COR-L47 (cell line): ENCODE results near the gene CCN5.
A peak's percentile ranks its signal among the peaks of the same experiment; 100 is the strongest.

Experiments used
- DNase-seq: peaks from one replicate; lab custom pipeline; 2025; lab: John Stamatoyannopoulos, UW

Gene CCN5

GRCh38 chr20:44716309-44717106, 1.3 kb downstream of the CCN5 start:
- no peak for DNase-seq

GRCh38 chr20:44717986-44718385, 2.8 kb downstream of the CCN5 start:
- no peak for DNase-seq

GRCh38 chr20:44719841-44720240, 4.7 kb downstream of the CCN5 start:
- no peak for DNase-seq

GRCh38 chr20:44720621-44720996, 5.4 kb downstream of the CCN5 start:
- peak; percentile 33 for DNase-seq

- DNase-seq: no peak
These were observed 6.0 kb downstream of the CCN5 start for GRCh38 chr20:44720997-44721784.

- no peak for DNase-seq
These were observed 6.6 kb downstream of the CCN5 start for GRCh38 chr20:44721785-44722054.

GRCh38 chr20:44722990-44723389, 7.8 kb downstream of the CCN5 start:
- no peak for DNase-seq

GRCh38 chr20:44723391-44723790, 8.2 kb downstream of the CCN5 start:
- no peak for DNase-seq

GRCh38 chr20:44723798-44724362, 8.7 kb downstream of the CCN5 start:
- no peak for DNase-seq

- no peak for DNase-seq
These were observed 9.4 kb downstream of the CCN5 start for GRCh38 chr20:44724423-44725091.

GRCh38 chr20:44725837-44726236, 10.7 kb downstream of the CCN5 start:
- DNase-seq: no peak

- DNase-seq: no peak
These were observed 11.9 kb downstream of the CCN5 start for GRCh38 chr20:44727039-44727438.

- no peak for DNase-seq
These were observed 12.5 kb downstream of the CCN5 start for GRCh38 chr20:44727651-44728050.

GRCh38 chr20:44728801-44729443, 13.8 kb downstream of the CCN5 start:
- peak; percentile 48 for DNase-seq

- DNase-seq: no peak
These were observed 15.3 kb downstream of the CCN5 start for GRCh38 chr20:44730441-44730840.

- DNase-seq: peak; percentile 19
These were observed 16.5 kb downstream of the CCN5 start for GRCh38 chr20:44731657-44732056.

GRCh38 chr20:44732327-44732726, 17.2 kb downstream of the CCN5 start:
- DNase-seq: no peak

GRCh38 chr20:44733341-44734069, 18.3 kb downstream of the CCN5 start:
- DNase-seq: peak; percentile 46

- no peak for DNase-seq
These were observed 19.8 kb downstream of the CCN5 start for GRCh38 chr20:44734938-44735337.

- DNase-seq: no peak
These were observed 20.6 kb downstream of the CCN5 start for GRCh38 chr20:44735816-44736169.

GRCh38 chr20:44736170-44737021, 21.2 kb downstream of the CCN5 start:
- peak; percentile 47 for DNase-seq
